CD4-positive, alpha-beta T cell treated with Interleukin-15 for 4 hours (primary cell): ENCODE data around the gene CCDC51.
"Not testable (repeated sequence)": the region's sequence is repeated elsewhere in the genome, so short reads cannot be mapped to it uniquely, and the experiment has no call there.

Source experiments
- DNase-seq: peaks from one replicate; pipeline ENCODE4 v3.0.0-alpha.2; 2020; ENCODE audit warnings: low spot score

CCDC51 gene

GRCh38 chr3:48405971-48406370, 33.9 kb downstream of the CCDC51 start:
- DNase-seq: no peak

DNA sequence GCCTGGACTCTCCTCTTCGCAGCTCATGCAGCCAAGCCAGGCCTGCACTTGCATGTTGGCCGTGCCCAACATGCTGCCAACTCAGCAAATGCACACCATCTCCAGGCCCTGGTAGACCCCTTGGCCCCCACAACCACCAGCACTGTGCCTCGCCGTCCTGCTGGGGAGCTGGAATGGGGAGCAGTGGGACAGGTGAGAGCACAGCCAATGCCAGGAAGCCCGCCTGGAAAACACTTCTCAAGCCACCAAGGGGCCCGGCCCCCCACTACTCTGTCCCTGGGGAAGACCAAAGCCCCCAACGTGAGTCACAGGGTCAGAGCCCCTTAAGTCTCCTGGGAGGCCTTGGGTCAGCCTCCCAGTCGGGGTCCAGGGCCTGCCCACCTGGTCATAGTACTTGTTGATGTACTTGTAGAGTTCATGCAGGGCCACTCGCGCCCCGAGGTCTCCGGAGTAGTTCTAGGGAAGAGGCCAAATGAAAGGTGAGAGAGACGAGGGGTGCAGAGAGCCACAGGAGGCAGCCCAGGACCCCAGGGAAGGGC, 34.5 kb downstream of the CCDC51 start:
- DNase-seq: no peak

DNA sequence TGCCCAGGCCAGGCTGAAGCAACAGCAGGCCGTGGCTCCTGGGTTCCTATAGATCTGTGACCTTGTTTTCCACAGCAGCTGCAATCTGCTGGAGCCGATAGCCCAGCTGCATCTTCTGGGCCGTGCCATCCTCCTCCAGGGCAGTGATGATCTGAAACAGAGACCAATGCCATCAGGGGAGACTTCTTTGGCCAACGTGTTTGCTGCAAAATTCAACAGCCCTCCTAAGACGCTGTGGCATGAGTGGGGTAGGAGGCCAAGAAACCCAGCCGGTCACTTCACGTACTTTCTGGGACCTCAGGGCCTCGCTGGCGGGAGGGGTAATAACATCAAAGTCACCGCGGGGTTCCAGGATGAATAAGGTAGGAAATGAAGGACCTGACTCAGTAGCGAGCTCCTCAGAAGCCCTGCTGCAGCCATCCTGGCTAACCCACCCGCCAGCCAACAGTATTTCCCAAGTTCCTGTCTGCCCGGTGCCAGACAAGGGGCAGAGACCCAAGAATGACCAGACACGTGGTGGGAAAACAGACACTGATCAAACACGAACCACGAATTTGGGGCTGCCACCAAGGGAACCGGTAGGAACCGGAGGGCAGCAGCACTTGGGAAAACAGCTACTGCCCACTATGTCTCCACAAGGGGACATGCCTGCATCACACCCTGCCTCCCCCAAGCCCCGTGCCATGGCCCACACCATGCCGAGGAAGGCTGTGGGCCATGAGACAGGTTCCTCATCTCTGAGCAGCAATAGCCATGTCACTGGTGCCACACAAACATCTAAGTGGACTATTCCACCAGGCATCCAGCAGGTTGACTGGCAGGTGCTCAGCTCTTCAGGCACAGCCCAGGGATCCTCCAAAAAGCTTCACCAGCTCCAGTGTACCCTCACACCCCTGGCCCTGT, 35.2 kb downstream of the CCDC51 start:
- DNase-seq: no peak

DNA sequence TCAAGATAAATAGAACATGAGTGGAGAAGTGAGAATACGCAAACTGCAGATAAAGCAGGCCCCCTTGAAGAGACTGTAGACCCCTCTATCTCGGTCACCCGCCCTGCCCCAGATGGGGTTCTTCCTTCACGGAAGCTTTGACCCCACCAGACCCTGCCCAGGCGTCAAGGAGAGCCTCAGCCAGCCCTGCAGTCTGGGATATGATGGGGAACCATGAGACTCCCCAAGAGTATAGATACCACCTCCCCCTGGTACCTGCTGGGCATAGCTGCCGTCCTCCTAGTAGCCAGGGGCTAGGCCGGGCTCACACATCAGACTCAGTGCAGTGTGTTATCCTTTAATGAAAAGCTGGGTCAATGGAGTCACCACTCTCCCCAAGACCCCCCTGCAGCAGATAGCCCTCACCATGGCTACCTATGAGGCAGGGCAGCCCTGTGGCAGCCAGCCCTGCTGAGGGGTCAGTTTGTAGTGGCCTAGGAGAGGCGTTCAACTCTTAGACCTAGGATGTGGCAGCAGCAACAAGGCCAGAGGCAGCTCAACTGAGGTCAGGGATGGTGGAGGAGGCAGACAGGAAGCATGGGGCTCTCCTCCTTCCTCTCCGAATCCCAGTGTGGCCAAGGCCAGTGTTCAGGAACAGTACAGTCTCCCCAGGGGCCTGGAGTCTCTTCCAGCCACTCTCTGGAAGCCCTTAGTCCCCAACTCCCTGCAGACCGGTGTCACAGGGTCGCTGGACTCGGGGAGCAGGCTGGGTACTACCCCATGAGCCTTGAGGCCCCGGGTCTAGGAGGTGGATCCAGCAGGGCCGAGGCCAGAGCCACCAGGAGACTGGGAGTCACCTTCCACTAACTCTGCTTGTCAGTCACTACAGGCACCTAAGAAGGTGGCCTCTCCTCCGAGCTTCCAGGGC, 36.1 kb downstream of the CCDC51 start:
- DNase-seq: no peak

- DNase-seq: no peak
Measured at GRCh38 chr3:48402907-48403306, 37.0 kb downstream of the CCDC51 start.

- no peak for DNase-seq
Measured at GRCh38 chr3:48402281-48402732, 37.6 kb downstream of the CCDC51 start.

DNA sequence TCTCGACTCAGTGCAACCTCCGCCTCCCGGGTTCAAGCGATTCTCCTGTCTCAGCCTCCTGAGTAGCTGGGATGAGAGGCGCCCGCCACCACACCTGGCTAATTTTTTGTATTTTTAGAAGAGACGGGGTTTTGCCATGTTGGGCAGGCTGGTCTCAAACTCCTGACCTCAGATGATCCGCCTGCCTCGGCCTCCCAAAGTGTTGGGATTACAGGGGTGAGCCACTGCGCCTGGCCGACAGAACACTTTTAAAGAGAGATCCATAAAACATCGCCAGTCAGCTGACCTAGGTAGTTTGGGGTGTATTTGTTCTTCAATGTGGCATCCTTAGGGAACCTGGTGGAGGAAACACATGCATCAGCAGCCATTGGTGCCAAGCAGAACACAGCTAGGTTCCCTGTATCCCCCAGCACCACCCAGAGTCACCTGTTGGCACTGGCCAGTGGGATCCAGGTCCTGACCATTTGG, 38.5 kb downstream of the CCDC51 start:
- not testable (repeated sequence) for DNase-seq

DNA sequence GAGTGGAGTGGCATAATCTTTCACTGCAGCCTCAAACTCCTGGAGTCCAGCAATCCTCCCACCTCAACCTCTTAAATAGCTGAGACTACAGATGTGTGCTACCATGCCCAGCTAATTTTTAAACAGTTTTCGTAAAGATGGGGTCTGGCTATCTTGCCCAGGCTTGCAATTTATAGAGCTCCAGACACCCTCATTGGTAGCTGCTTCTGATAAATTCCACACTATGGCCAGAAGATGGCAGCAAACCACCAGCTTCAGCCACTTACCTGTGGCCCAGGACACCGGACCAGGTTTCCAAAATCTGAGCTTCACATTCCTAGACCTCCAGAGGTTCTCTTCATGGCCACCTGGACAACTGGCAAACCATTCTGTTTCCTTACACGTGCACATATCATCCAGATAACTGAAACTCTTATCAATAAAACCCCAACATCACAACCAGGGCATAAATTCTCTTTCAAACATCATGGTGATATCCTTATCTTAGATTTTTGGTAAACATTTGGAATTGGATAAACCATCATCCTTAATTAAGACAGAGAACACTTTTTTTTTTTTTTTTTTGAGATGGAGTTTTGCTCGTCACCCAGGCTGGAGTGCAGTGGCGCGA, 39.0 kb downstream of the CCDC51 start:
- DNase-seq: peak; percentile 78

- no peak for DNase-seq
Measured at GRCh38 chr3:48399387-48400172, 40.3 kb downstream of the CCDC51 start.

- no peak for DNase-seq
Measured at GRCh38 chr3:48398701-48399386, 41.1 kb downstream of the CCDC51 start.

DNA sequence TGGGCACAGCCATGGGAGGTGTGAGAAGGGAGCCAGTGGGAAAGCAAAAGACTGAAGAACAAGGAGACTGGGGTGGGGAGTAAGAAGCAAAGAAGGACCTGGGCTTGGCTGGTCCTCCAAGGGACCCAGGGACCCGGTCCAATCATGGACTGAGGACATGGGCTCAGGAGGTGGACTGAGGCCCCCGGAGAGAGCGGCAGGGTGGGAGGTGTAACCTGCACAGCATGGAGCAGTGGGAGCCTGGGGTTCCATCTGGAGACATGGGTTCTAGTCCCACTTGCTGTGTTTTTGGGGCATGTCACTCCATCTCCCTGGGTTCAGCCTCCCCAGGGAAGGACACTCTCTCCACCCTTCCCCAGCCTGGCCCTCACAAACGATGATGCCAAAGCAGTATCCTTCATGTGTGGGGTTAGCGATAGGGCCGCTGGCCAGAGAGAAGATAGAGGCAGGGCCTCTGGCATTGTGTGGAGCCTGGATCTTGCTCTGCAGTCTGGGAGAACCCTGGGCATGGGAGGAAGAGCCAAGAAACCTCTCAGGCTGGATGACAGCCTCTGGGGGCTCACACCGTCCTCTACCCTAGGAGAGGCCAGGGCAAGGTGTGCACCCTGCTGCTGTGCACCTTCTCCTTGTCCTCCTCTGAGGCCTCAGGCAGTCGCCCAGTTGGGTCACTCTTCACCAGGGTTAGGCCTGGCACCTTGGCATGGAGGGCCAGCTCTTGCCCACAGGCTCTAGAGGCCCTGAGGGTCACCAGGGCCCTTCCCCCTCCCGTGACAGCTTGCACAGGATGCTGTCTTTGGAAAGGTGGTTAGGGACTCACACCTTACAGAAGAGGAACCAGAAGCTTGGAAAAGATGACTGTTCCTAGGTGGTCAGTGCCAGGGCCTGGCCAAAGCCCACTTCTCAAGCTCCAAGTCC, 41.9 kb downstream of the CCDC51 start:
- DNase-seq: no peak

- DNase-seq: no peak
Measured at GRCh38 chr3:48395714-48396113, 44.2 kb downstream of the CCDC51 start.

DNA sequence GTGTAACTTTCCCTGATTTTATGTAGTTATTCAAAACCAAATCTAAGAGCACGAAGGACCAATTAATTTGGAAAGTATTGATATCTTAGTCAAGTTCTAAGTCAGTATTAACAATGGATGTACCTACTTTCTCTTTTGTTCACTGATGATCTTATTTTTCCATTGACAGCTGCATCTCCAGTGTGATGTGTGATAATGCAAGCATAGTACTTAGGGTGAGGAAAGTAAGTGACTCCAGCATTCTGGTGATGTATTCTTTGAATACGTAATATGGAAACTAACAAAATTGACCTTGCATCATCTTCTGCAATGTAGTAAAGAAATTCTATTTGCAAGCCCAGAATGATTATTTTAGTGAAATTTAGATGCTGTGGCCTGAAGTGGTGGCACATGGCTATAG, 45.5 kb downstream of the CCDC51 start:
- DNase-seq: no peak

- no peak for DNase-seq
Measured at GRCh38 chr3:48388966-48389365, 51.0 kb downstream of the CCDC51 start.

GRCh38 chr3:48387634-48388033, 52.3 kb downstream of the CCDC51 start:
- DNase-seq: no peak
